ENCODE measurements around the gene VSTM1. TPM values are rescaled to one million over a fixed set of nuclear protein-coding genes. Genes with fewer than 3 reads are reported as not detected.

Gene VSTM1
- total RNA-seq, 1 experiment from 2014 or later = not detected

GRCh38 chr19:53999694-54000093 lies 64.0 kb downstream of the VSTM1 start (continued):
- TF ChIP-seq ATF6 (CRISPR knock-in tag; IDR thresholded peaks at IDR 0.05) = no peak
- no peak for TF ChIP-seq ZNF281 (CRISPR knock-in tag; IDR thresholded peaks at IDR 0.05)
- TF ChIP-seq NFATC4 (CRISPR knock-in tag; IDR thresholded peaks at IDR 0.05) = no peak
- TF ChIP-seq, protein P1, sequence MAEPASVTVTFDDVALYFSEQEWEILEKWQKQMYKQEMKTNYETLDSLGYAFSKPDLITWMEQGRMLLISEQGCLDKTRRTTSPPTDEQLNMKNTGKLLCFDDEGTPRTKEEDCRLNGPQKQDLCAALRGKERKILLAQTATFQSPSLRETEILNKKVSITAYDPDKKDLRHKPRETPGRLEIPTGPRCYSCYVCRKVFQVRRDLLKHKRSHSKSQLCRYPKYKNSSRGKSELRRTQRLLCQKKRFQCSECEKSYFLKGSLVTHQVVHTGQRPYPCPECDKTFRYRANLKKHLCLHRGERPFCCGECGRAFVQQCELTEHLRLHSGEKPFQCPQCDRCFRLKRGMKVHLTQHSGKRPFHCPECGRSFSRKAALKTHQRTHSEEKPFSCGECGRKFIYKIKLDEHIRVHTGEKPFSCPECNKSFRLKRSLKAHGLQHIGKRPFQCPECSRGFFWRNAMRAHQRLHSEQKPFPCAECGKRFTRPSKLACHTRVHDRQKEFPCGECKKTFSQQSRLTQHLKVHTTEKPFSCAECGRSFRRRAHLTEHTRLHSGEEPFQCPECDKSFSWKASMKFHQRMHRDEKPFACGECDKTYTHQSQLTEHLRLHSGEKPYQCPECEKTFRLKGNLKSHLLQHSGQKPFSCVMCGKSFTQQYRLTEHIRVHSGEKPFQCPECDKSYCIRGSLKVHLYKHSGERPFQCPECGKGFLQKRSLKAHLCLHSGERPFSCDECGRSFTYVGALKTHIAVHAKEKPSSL (CRISPR knock-in tag; conservative IDR thresholded peaks at IDR 0.05) = no peak

- TF ChIP-seq MXD4 (CRISPR knock-in tag; IDR thresholded peaks at IDR 0.05; ENCODE audit: borderline replicate concordance) (no peak), ETV6 (CRISPR knock-in tag; IDR thresholded peaks at IDR 0.05) (no peak), CREB1 (CRISPR knock-in tag; IDR thresholded peaks at IDR 0.05) (no peak), IRF1 (CRISPR knock-in tag; IDR thresholded peaks at IDR 0.05) (no peak), ZNF317 (CRISPR knock-in tag; IDR thresholded peaks at IDR 0.05; ENCODE audit: borderline replicate concordance, low read depth) (no peak), TEAD1 (CRISPR knock-in tag; IDR thresholded peaks at IDR 0.05) (no peak), ZBTB43 (CRISPR knock-in tag; IDR thresholded peaks at IDR 0.05) (no peak)
- TF ChIP-seq, protein P2, sequence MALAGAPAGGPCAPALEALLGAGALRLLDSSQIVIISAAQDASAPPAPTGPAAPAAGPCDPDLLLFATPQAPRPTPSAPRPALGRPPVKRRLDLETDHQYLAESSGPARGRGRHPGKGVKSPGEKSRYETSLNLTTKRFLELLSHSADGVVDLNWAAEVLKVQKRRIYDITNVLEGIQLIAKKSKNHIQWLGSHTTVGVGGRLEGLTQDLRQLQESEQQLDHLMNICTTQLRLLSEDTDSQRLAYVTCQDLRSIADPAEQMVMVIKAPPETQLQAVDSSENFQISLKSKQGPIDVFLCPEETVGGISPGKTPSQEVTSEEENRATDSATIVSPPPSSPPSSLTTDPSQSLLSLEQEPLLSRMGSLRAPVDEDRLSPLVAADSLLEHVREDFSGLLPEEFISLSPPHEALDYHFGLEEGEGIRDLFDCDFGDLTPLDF (CRISPR knock-in tag; IDR thresholded peaks at IDR 0.05) = no peak
- TF ChIP-seq, protein P3, sequence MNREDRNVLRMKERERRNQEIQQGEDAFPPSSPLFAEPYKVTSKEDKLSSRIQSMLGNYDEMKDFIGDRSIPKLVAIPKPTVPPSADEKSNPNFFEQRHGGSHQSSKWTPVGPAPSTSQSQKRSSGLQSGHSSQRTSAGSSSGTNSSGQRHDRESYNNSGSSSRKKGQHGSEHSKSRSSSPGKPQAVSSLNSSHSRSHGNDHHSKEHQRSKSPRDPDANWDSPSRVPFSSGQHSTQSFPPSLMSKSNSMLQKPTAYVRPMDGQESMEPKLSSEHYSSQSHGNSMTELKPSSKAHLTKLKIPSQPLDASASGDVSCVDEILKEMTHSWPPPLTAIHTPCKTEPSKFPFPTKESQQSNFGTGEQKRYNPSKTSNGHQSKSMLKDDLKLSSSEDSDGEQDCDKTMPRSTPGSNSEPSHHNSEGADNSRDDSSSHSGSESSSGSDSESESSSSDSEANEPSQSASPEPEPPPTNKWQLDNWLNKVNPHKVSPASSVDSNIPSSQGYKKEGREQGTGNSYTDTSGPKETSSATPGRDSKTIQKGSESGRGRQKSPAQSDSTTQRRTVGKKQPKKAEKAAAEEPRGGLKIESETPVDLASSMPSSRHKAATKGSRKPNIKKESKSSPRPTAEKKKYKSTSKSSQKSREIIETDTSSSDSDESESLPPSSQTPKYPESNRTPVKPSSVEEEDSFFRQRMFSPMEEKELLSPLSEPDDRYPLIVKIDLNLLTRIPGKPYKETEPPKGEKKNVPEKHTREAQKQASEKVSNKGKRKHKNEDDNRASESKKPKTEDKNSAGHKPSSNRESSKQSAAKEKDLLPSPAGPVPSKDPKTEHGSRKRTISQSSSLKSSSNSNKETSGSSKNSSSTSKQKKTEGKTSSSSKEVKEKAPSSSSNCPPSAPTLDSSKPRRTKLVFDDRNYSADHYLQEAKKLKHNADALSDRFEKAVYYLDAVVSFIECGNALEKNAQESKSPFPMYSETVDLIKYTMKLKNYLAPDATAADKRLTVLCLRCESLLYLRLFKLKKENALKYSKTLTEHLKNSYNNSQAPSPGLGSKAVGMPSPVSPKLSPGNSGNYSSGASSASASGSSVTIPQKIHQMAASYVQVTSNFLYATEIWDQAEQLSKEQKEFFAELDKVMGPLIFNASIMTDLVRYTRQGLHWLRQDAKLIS (CRISPR knock-in tag; IDR thresholded peaks at IDR 0.05; ENCODE audit: borderline replicate concordance) = no peak
- TF ChIP-seq, protein P4, sequence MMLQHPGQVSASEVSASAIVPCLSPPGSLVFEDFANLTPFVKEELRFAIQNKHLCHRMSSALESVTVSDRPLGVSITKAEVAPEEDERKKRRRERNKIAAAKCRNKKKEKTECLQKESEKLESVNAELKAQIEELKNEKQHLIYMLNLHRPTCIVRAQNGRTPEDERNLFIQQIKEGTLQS (CRISPR knock-in tag; conservative IDR thresholded peaks at IDR 0.05) = no peak
- H3K36me3 Mint-ChIP-seq = no peaks in the 10 kb centered on the region
- ChIA-PET CTCF (interaction anchor here (0.7 to 3.3 kb wide), 5 partner anchors 10 to 292 kb away, joined by 3 to 12 read pairs (median 5); no protein-coding TSS in a partner anchor), POLR2A (no interaction called here)
- no peaks in the 10 kb centered on the region for H3K9me3 Mint-ChIP-seq
- H3K4me1 Mint-ChIP-seq = peaks cover 11% of the 10 kb centered on the region
- no peak overlapping the region for H3K4me3 Mint-ChIP-seq
- no peak for ATAC-seq
- no peak for DNase-seq (ENCODE audit: low spot score)
- H3K27ac Mint-ChIP-seq = no peak overlapping the region
- peaks cover 98% of the 10 kb centered on the region for H3K27me3 Mint-ChIP-seq (ENCODE audit: low read depth)
Measured at GRCh38 chr19:53998223-53998622, 65.5 kb downstream of the VSTM1 start.
